ENCODE results near the gene PLP1. TPM values are rescaled to one million over a fixed set of nuclear protein-coding genes. Genes with fewer than 3 reads are reported as not detected.

Gene PLP1
- total and polyA plus RNA-seq, 2 experiments from 2014 or later: 36.9 to 66.9 TPM

DNA sequence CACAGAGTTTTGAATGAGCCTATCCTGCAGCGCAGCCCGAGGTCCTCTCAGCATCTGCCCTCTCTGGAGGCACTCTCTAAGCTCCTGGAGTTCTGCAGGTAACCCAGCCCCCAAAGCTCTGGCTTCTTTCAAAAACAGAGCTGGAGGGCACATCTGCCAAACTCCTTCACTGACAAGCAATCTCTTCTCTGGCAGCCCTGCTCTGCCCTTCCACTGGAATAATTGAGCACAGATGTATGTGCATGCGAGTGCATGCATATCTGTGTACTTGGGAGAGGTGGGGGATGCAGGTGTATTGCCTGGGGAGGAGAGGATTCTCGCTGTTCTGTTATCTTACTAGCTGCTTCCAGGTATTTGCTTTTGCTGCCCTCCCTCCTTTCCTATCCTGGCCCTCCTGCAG, 22.2 kb upstream of the PLP1 start:
- Histone ChIP-seq H3K27ac (ENCODE audit: low read depth) (no peak overlapping the region), H3K4me3 (no peak overlapping the region), H3K79me2 (replicated peaks; ENCODE audit: insufficient read depth) (no peaks in the 10 kb centered on the region), H4K20me1 (replicated peaks; ENCODE audit: insufficient read depth) (no peaks in the 10 kb centered on the region; the same call in 1 of the 2 replicates), H2AFZ (no peak overlapping the region), H3K36me3 (ENCODE audit: insufficient read depth) (no peaks in the 10 kb centered on the region; the same call in 1 of the 2 replicates), H3K9me2 (ENCODE audit: insufficient read depth) (no peaks in the 10 kb centered on the region), H3F3A (replicated peaks; ENCODE audit: low read depth) (no peaks in the 10 kb centered on the region), H3K4me2 (no peak overlapping the region), H3K4me1 (ENCODE audit: insufficient read depth) (no peaks in the 10 kb centered on the region; the same call in 1 of the 2 replicates), H3K27me3 (ENCODE audit: insufficient read depth) (no peaks in the 10 kb centered on the region)
- peaks cover 14% of the 10 kb centered on the region for H3K4me1 Mint-ChIP-seq
- no peak for ATAC-seq
- no peak overlapping the region for H3K27ac Mint-ChIP-seq
- TF ChIP-seq CTCF (conservative IDR thresholded peaks at IDR 0.05; ENCODE audit: low read depth in 2 of 2) (no peak), JUNB (IDR thresholded peaks at IDR 0.05; ENCODE audit: unreplicated experiment) (no peak), ZNF114 (CRISPR knock-in tag; IDR thresholded peaks at IDR 0.05) (no peak), ZNF462 (CRISPR knock-in tag; IDR thresholded peaks at IDR 0.05) (no peak), REST (IDR thresholded peaks at IDR 0.05; ENCODE audit: unreplicated experiment) (no peak), NANOG (IDR thresholded peaks at IDR 0.05; ENCODE audit: borderline replicate concordance) (no peak), ZNF331 (CRISPR knock-in tag; IDR thresholded peaks at IDR 0.05; ENCODE audit: low read depth) (no peak), EZH2 (IDR thresholded peaks at IDR 0.05; ENCODE audit: low read depth, unreplicated experiment) (no peak), CREB1 (CRISPR knock-in tag; IDR thresholded peaks at IDR 0.05; ENCODE audit: low read depth) (no peak)
- no peaks in the 10 kb centered on the region; the same call in 2 of the 3 replicates for H3K9me3 Mint-ChIP-seq
- DNase-seq (ENCODE audit: low spot score): no peak
- H3K4me3 Mint-ChIP-seq: no peak overlapping the region
- H3K27me3 Mint-ChIP-seq (ENCODE audit: insufficient read depth, low read depth, poor library complexity): peaks cover 9% of the 10 kb centered on the region
- peaks cover 70% of the 10 kb centered on the region for H3K36me3 Mint-ChIP-seq (ENCODE audit: low read depth)
